B cell (primary cell): ENCODE measurements around the gene CTPS2. TPM values are rescaled to one million over a fixed set of nuclear protein-coding genes. Genes with fewer than 3 reads are reported as not detected.

Experiments used
- ATAC-seq: fragments of 200-7000 bp; cut with Tn5 transposase; one replicate; pipeline ENCODE4 v1.10.0; 2021; ENCODE audit warnings: low read depth, mild to moderate bottlenecking, moderate number of reproducible peaks, moderate library complexity
- CTCF ChIA-PET: fragments of 350-600 bp; sonication (Branson Sonifier 250); formaldehyde crosslinking; loops from one replicate; lab custom pipeline; 2021; ENCODE audit warnings: antibody characterized with exemption, inconsistent platforms; lab: Charles Lee
- POLR2A ChIA-PET: fragments of 350-600 bp; sonication (Branson Sonifier 250); formaldehyde crosslinking; loops from one replicate; lab custom pipeline; 2021; ENCODE audit warnings: antibody characterized with exemption; lab: Charles Lee
- DNase-seq: peaks from one replicate; pipeline ENCODE4 v3.0.0; 2013
- H2AFZ ChIP-seq: 2 replicates; pipeline ENCODE4 v1.6.1; 2012; ENCODE audit warnings: mild to moderate bottlenecking, low read depth, low read length; ENCODE audit not compliant: insufficient read depth, poor library complexity, severe bottlenecking
- H3K27ac ChIP-seq, 2 donors: 1 replicate in 1 of 2; 2 replicates in 1 of 2; pipeline ENCODE4 v1.5.1; 2012 to 2013; ENCODE audit warnings: low read length in 2 of 2, mild to moderate bottlenecking in 2 of 2, moderate library complexity in 1 of 2
- H3K27me3 ChIP-seq, 4 experiments: fragments of 200-600 bp in 1 of 4; sonication (generic) in 1 of 4; replicated peaks in 1 of 4; 1 replicate in 2 of 4; 2 replicates in 2 of 4; pipeline versions ENCODE4 v1.6.1 to v1.7.0; 2013 to 2016; ENCODE audit warnings: low read length in 3 of 4, mild to moderate bottlenecking in 2 of 4, mixed read lengths in 1 of 4, moderate library complexity in 1 of 4; ENCODE audit not compliant: insufficient read depth in 4 of 4, control insufficient read depth in 3 of 4; ENCODE audit errors: control extremely low read depth in 1 of 4
- H3K36me3 ChIP-seq, 2 experiments: replicated peaks in 1 of 2; 1 replicate in 1 of 2; 2 replicates in 1 of 2; pipeline versions ENCODE4 v1.6.1 to v1.7.1; 2013; ENCODE audit warnings: low read length in 1 of 2; ENCODE audit not compliant: insufficient read depth in 2 of 2, control insufficient read depth in 1 of 2; ENCODE audit errors: control extremely low read depth in 1 of 2, extremely low read depth in 1 of 2
- H3K4me1 ChIP-seq, 2 donors: fragments of 200-600 bp in 1 of 2; sonication (generic) in 1 of 2; 1 replicate in 1 of 2; 2 replicates in 1 of 2; pipeline versions ENCODE4 v1.5.1 to v1.6.1; 2013 to 2017; ENCODE audit warnings: low read length in 2 of 2; ENCODE audit not compliant: control insufficient read depth in 2 of 2, insufficient read depth in 2 of 2
- H3K4me2 ChIP-seq: replicated peaks from 2 replicates; pipeline ENCODE3; 2012; ENCODE audit warnings: mild to moderate bottlenecking, low read depth, low read length; ENCODE audit not compliant: poor library complexity, severe bottlenecking
- H3K4me3 ChIP-seq, 5 experiments: fragments of 200-600 bp in 1 of 5; sonication (generic) in 1 of 5; 1 replicate in 3 of 5; 2 replicates in 2 of 5; pipeline versions ENCODE4 v1.5.1 to v1.7.0; 2011 to 2016; ENCODE audit warnings: low read length in 4 of 5, mild to moderate bottlenecking in 4 of 5, low read depth in 2 of 5, control low read depth in 1 of 5, moderate library complexity in 1 of 5; ENCODE audit not compliant: insufficient read depth in 1 of 5; ENCODE audit errors: control extremely low read depth in 1 of 5, extremely low read depth in 1 of 5
- H3K79me2 ChIP-seq: fragments of 200-600 bp; sonication (generic); one replicate; pipeline ENCODE4 v1.6.0; 2016; ENCODE audit warnings: low read length; ENCODE audit not compliant: control insufficient read depth, insufficient read depth
- H3K9ac ChIP-seq: fragments of 200-600 bp; sonication (generic); 2 replicates; pipeline ENCODE4 v1.6.1; 2017; ENCODE audit warnings: mild to moderate bottlenecking, low read length, moderate library complexity
- H3K9me3 ChIP-seq, 3 donors: one replicate each; pipeline versions ENCODE4 v1.6.1 to v1.7.1; 2013; ENCODE audit warnings: low read length in 2 of 3; ENCODE audit not compliant: control insufficient read depth in 2 of 3, insufficient read depth in 1 of 3; ENCODE audit errors: control extremely low read depth in 1 of 3
- H4K20me1 ChIP-seq: 2 replicates; pipeline ENCODE4 v1.6.0; 2012; ENCODE audit warnings: mild to moderate bottlenecking, low read length; ENCODE audit not compliant: insufficient read depth, control insufficient read depth, poor library complexity, severe bottlenecking
- H3K27ac Mint-ChIP-seq: one replicate; pipeline ENCODE4 v1.8.0; 2021; ENCODE audit warnings: mixed read lengths
- H3K27me3 Mint-ChIP-seq: one replicate; pipeline ENCODE4 v1.8.0; 2021; ENCODE audit warnings: mixed read lengths
- H3K4me1 Mint-ChIP-seq: one replicate; pipeline ENCODE4 v1.8.0; 2021; ENCODE audit warnings: mixed read lengths
- H3K4me3 Mint-ChIP-seq: one replicate; pipeline ENCODE4 v1.8.0; 2021; ENCODE audit warnings: mixed read lengths
- H3K9me3 Mint-ChIP-seq: one replicate; pipeline ENCODE4 v1.8.0; 2022; ENCODE audit warnings: mixed read lengths; ENCODE audit not compliant: insufficient read depth
- CTCF ChIP-seq: fragments of 200-600 bp; IDR thresholded peaks from one replicate; pipeline ENCODE4 v1.8.0; 2022; ENCODE audit warnings: antibody characterized with exemption, mild to moderate bottlenecking
- EZH2 ChIP-seq: IDR thresholded peaks from 2 replicates; pipeline ENCODE4 v1.6.1; 2012; ENCODE audit warnings: borderline replicate concordance, low read depth, mild to moderate bottlenecking, moderate library complexity, low read length; ENCODE audit not compliant: insufficient read depth, poor library complexity, severe bottlenecking
- WGBS: methylation state at CpG from one replicate; pipeline ENCODE4 v1.1.5; 2013; ENCODE audit warnings: missing lambda C conversion rate; ENCODE audit not compliant: insufficient coverage; 5-methylcytosine and 5-hydroxymethylcytosine counted together
- intact Hi-C: fragments of 100-400 bp; cut with micrococcal nuclease; formaldehyde crosslinking; loops from one replicate; pipeline ENCODE4 v1.10.0; 2022
- polyA plus RNA-seq: library from polyadenylated mRNA; depleted of rRNA; stranded (reverse); fragments of >200 nt; gene quantifications from 2 replicates; pipeline ENCODE4 v1.2.3, GENCODE V29; 2012
- total RNA-seq, 2 donors: library from RNA; stranded (reverse); fragments of 120-200 nt in 1 of 2; gene quantifications; 1 replicate in 1 of 2; 2 replicates in 1 of 2; pipeline versions ENCODE4 v1.2.3 to v1.2.4, GENCODE V29; 2013 to 2022

CTPS2 gene
- total and polyA plus RNA-seq, 2 donors (not counting 1 experiment from before 2014, with no cell fraction given), result 2.5 to 11.7 TPM

DNA sequence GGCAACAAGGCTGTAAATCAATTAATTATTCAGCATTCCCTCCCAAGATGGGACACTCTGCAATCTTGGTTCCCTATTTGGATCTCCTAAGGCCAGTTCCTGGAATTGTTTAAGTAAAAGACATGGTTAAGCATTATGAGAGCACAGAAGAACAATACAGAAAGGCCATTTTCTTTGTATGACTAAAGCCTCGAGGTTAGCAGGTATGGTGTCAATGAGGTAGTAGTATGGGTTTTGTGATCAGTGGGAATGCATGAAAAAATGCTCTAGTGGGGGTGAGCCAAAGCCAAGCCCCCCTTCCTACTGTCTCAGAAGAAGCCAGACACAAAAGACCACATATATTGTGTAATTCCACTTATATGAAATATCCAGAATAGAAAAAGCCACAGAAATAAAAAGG lies 124.2 kb downstream of the CTPS2 start:
- no peaks in the 10 kb centered on the region for H3K9me3 ChIP-seq
- H2AFZ ChIP-seq, result no peak overlapping the region
- H3K79me2 ChIP-seq, result no peaks in the 10 kb centered on the region
- no peaks in the 10 kb centered on the region for H4K20me1 ChIP-seq
- no peak overlapping the region for H3K9ac ChIP-seq
- intact Hi-C loops, result no loop called here
- TF ChIP-seq EZH2, result no peak
- no peak for TF ChIP-seq CTCF
- H3K4me2 ChIP-seq, result no peak overlapping the region
- no CpG with 5 or more reads among the region's 1 CpG for WGBS
- ATAC-seq, result no peak
- Mint-ChIP-seq H3K27ac (no peak overlapping the region), H3K4me3 (no peak overlapping the region), H3K9me3 (peaks cover 5% of the 10 kb centered on the region), H3K4me1 (no peaks in the 10 kb centered on the region), H3K27me3 (no peaks in the 10 kb centered on the region)
- POLR2A ChIA-PET, result no interaction called here
- H3K27ac ChIP-seq, result no peak overlapping the region
- no peaks in the 10 kb centered on the region for H3K4me1 ChIP-seq
- no peak overlapping the region for H3K4me3 ChIP-seq
- no peaks in the 10 kb centered on the region for H3K27me3 ChIP-seq
- CTCF ChIA-PET, result no interaction called here
- H3K36me3 ChIP-seq, result no peaks in the 10 kb centered on the region
- DNase-seq, result no peak

GRCh38 chrX:16587836-16588235 lies 124.6 kb downstream of the CTPS2 start:
- intact Hi-C loops, result no loop called here
- H3K27ac Mint-ChIP-seq, result no peak overlapping the region
- Histone ChIP-seq H3K36me3 (no peaks in the 10 kb centered on the region), H3K27me3 (no peaks in the 10 kb centered on the region), H2AFZ (no peak overlapping the region), H3K9ac (no peak overlapping the region), H3K4me1 (no peaks in the 10 kb centered on the region), H3K9me3 (no peaks in the 10 kb centered on the region), H3K27ac (no peak overlapping the region), H3K4me3 (no peak overlapping the region), H3K4me2 (no peak overlapping the region), H4K20me1 (no peaks in the 10 kb centered on the region), H3K79me2 (no peaks in the 10 kb centered on the region)
- H3K4me1 Mint-ChIP-seq, result no peaks in the 10 kb centered on the region
- POLR2A ChIA-PET, result no interaction called here
- peaks cover 5% of the 10 kb centered on the region for H3K9me3 Mint-ChIP-seq
- TF ChIP-seq CTCF (no peak), EZH2 (no peak)
- H3K27me3 Mint-ChIP-seq, result no peaks in the 10 kb centered on the region
- no peak for DNase-seq
- ATAC-seq, result no peak
- CTCF ChIA-PET, result no interaction called here
- WGBS, result no CpG with 5 or more reads among the region's 4 CpGs
- no peak overlapping the region for H3K4me3 Mint-ChIP-seq
